GM10266 (cell line): Measurements from ENCODE around the gene OGDHL.

Experiments used
- DNase-seq: peaks from one replicate; pipeline ENCODE4 v3.0.0; 2012; ENCODE audit errors: extremely low spot score
- CTCF ChIP-seq: IDR thresholded peaks from 2 replicates; pipeline ENCODE4 v1.5.1; 2012; ENCODE audit warnings: mild to moderate bottlenecking, low read depth; ENCODE audit not compliant: control insufficient read depth, insufficient read depth; ENCODE audit errors: missing control alignments

OGDHL gene

GRCh38 chr10:49707585-49707984 is 54.5 kb downstream of the OGDHL start:
- no peak for TF ChIP-seq CTCF
- no peak for DNase-seq

GRCh38 chr10:49700997-49701396 is 61.1 kb downstream of the OGDHL start:
- no peak for TF ChIP-seq CTCF
- DNase-seq = no peak

GRCh38 chr10:49700211-49700610 is 61.9 kb downstream of the OGDHL start:
- no peak for TF ChIP-seq CTCF
- no peak for DNase-seq

- no peak for TF ChIP-seq CTCF
- DNase-seq = no peak
Measured at GRCh38 chr10:49698679-49699078, 63.4 kb downstream of the OGDHL start.

- no peak for DNase-seq
- no peak for TF ChIP-seq CTCF
Measured at GRCh38 chr10:49696311-49696710, 65.8 kb downstream of the OGDHL start.

GRCh38 chr10:49694466-49694865 is 67.7 kb downstream of the OGDHL start:
- TF ChIP-seq CTCF = no peak
- no peak for DNase-seq

- no peak for TF ChIP-seq CTCF
- DNase-seq = no peak
Measured at GRCh38 chr10:49691588-49691987, 70.5 kb downstream of the OGDHL start.
